Measurements from ENCODE around the gene PIK3R1. TPM values are rescaled to one million over a fixed set of nuclear protein-coding genes. Genes with fewer than 3 reads are reported as not detected.

The PIK3R1 gene
- polyA plus RNA-seq, 1 donor (not counting 4 experiments of a cell fraction or from before 2014, with no cell fraction given) = 16.7 TPM

DNA sequence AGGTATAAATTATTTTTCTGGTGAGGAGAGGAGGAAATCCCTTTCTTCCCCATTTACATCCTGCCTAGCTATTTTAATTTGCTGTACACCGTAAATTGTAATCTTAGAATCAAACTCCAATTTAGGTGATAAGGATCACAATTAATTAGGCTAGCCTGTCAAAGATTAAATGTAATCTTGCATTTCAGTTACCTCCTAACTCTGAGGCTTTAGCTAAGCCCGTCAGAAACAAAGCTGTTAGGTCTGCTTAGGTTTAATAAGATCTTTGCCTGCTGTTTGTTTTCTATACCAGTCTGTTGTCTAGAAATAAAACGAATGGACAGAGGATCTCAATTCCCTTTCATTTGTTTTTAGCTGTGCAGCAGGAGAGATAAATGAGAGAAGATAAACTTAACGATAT, 51.5 kb downstream of the PIK3R1 start:
- FAIRE-seq = peak; percentile 32
- dilution Hi-C loops (cut with MboI; ENCODE audit: extremely low pct_ligation_motif_present, low sequenced_read_pairs) = no loop called here
- peak overlapping the region; percentile 19 for H3K27ac ChIP-seq (ENCODE audit: control insufficient read depth, insufficient read depth, low read length)

DNA sequence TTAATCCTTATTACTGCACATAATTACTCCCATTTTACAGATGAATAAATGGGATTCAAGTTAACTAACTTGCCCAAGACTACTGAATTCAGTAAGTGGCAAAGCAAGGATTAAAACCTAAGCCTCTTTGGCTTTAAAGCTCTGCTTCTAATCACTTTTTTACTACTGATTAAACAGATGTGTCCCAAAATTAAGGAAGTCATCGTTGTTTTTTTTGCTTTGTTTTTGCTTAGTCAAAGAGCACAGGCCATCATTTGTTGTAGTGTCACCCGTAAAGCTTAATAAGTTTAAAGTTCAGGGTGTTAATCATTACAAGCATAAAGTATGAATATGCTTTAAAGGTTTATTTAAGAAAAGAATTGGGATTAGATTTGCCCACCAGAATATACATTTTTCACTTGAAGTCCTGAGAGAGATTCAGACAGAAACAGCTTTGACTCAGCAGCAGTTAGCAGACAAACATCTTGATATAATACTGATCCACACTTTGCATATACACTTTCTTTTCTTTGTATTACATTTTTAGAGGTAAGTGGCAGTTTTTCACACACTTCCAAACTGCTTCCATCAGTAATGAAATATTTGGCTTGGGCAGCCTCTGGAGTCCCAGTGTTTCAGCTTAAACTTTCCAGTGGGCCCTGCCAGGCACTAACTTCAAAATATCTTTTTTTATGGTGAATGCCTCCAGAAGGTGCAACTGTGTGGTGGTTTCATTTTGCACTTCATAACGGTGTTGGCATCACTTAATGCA, 52.7 kb downstream of the PIK3R1 start:
- H4K20me1 ChIP-seq (ENCODE audit: control insufficient read depth, extremely low read depth, insufficient read depth, low read length) = no peaks in the 10 kb centered on the region
- H3K4me1 ChIP-seq (ENCODE audit: control insufficient read depth, extremely low read depth, insufficient read depth, low read length) = peaks cover 51% of the 10 kb centered on the region
- peak overlapping the region in 2 of 3 experiments; percentile 8 to 38 for H3K4me3 ChIP-seq (ENCODE audit: control insufficient read depth in 2 of 3, extremely low read depth in 1 of 3, insufficient read depth in 2 of 3, low read depth in 1 of 3, low read length in 3 of 3)
- DNase-seq (ENCODE audit: low read depth, low spot score) (no peak), FAIRE-seq (peak; percentile 66)
- no peaks in the 10 kb centered on the region for H3K27me3 ChIP-seq (ENCODE audit: control insufficient read depth, extremely low read depth, insufficient read depth, low read length)
- H3K9me3 ChIP-seq (ENCODE audit: control insufficient read depth, low read depth, low read length) = no peaks in the 10 kb centered on the region
- H3K9me1 ChIP-seq (ENCODE audit: control insufficient read depth, extremely low read depth, insufficient read depth, low read length) = no peaks in the 10 kb centered on the region
- dilution Hi-C loops (cut with MboI; ENCODE audit: extremely low pct_ligation_motif_present, low sequenced_read_pairs) = no loop called here
- peaks cover 0 to 3% of the 10 kb centered on the region in 2 experiments for H3K36me3 ChIP-seq (ENCODE audit: control insufficient read depth in 2 of 2, extremely low read depth in 1 of 2, insufficient read depth in 2 of 2, low read length in 2 of 2)
- peak overlapping the region; percentile 5 for H3K9ac ChIP-seq (ENCODE audit: control insufficient read depth, extremely low read depth, insufficient read depth, low read length)
- TF ChIP-seq, protein P1, sequence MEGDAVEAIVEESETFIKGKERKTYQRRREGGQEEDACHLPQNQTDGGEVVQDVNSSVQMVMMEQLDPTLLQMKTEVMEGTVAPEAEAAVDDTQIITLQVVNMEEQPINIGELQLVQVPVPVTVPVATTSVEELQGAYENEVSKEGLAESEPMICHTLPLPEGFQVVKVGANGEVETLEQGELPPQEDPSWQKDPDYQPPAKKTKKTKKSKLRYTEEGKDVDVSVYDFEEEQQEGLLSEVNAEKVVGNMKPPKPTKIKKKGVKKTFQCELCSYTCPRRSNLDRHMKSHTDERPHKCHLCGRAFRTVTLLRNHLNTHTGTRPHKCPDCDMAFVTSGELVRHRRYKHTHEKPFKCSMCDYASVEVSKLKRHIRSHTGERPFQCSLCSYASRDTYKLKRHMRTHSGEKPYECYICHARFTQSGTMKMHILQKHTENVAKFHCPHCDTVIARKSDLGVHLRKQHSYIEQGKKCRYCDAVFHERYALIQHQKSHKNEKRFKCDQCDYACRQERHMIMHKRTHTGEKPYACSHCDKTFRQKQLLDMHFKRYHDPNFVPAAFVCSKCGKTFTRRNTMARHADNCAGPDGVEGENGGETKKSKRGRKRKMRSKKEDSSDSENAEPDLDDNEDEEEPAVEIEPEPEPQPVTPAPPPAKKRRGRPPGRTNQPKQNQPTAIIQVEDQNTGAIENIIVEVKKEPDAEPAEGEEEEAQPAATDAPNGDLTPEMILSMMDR (optimal IDR thresholded peaks at IDR 0.05 in 1 of 3, IDR thresholded peaks at IDR 0.05 in 1 of 3, conservative IDR thresholded peaks at IDR 0.05 in 1 of 3; ENCODE audit: extremely low read depth in 1 of 3, insufficient read depth in 2 of 3, low read length in 3 of 3) = no peak
- no peak for TF ChIP-seq EZH2 (IDR thresholded peaks at IDR 0.05; ENCODE audit: low read length)
- H2AFZ ChIP-seq (ENCODE audit: control insufficient read depth, low read length) = no peak overlapping the region
- peak overlapping the region; percentile 10 for H3K27ac ChIP-seq (ENCODE audit: control insufficient read depth, insufficient read depth, low read length)
- peak overlapping the region; percentile 77 for H3K4me2 ChIP-seq (ENCODE audit: control insufficient read depth, extremely low read depth, insufficient read depth, low read depth, low read length)
- H3K79me2 ChIP-seq (ENCODE audit: control insufficient read depth, insufficient read depth, low read length) = peaks cover 38% of the 10 kb centered on the region

More for the DNA sequence above, 51.5 kb downstream of the PIK3R1 start:
- Histone ChIP-seq H3K79me2 (ENCODE audit: control insufficient read depth, insufficient read depth, low read length) (peaks cover 36% of the 10 kb centered on the region), H2AFZ (ENCODE audit: control insufficient read depth, low read length) (peak overlapping the region; percentile 31), H3K4me3 (ENCODE audit: control insufficient read depth in 2 of 3, extremely low read depth in 1 of 3, insufficient read depth in 2 of 3, low read depth in 1 of 3, low read length in 3 of 3) (peak overlapping the region in 2 of 3 experiments; percentile 25 to 44), H3K4me1 (ENCODE audit: control insufficient read depth, extremely low read depth, insufficient read depth, low read length) (peaks cover 47% of the 10 kb centered on the region), H3K9me3 (ENCODE audit: control insufficient read depth, low read depth, low read length) (no peaks in the 10 kb centered on the region), H4K20me1 (ENCODE audit: control insufficient read depth, extremely low read depth, insufficient read depth, low read length) (no peaks in the 10 kb centered on the region), H3K4me2 (ENCODE audit: control insufficient read depth, extremely low read depth, insufficient read depth, low read depth, low read length) (peak overlapping the region; percentile 65), H3K36me3 (ENCODE audit: control insufficient read depth in 2 of 2, extremely low read depth in 1 of 2, insufficient read depth in 2 of 2, low read length in 2 of 2) (peaks cover 0 to 3% of the 10 kb centered on the region in 2 experiments), H3K9ac (ENCODE audit: control insufficient read depth, extremely low read depth, insufficient read depth, low read length) (peak overlapping the region; percentile 44), H3K27me3 (ENCODE audit: control insufficient read depth, extremely low read depth, insufficient read depth, low read length) (no peaks in the 10 kb centered on the region), H3K9me1 (ENCODE audit: control insufficient read depth, extremely low read depth, insufficient read depth, low read length) (no peaks in the 10 kb centered on the region)
- no peak for TF ChIP-seq EZH2 (IDR thresholded peaks at IDR 0.05; ENCODE audit: low read length)
- TF ChIP-seq, protein P1 (optimal IDR thresholded peaks at IDR 0.05 in 1 of 3, IDR thresholded peaks at IDR 0.05 in 1 of 3, conservative IDR thresholded peaks at IDR 0.05 in 1 of 3; ENCODE audit: extremely low read depth in 1 of 3, insufficient read depth in 2 of 3, low read length in 3 of 3) = no peak
- no peak for DNase-seq (ENCODE audit: low read depth, low spot score)

Measured in keratinocyte (primary cell).